Stromal cell of bone marrow (primary cell): ENCODE results near the gene PTPN6.

ENCODE experiments used
- DNase-seq: peaks from one replicate; pipeline ENCODE4 v3.0.0-alpha.2; 2012; ENCODE audit warnings: low read depth

Gene PTPN6

DNA sequence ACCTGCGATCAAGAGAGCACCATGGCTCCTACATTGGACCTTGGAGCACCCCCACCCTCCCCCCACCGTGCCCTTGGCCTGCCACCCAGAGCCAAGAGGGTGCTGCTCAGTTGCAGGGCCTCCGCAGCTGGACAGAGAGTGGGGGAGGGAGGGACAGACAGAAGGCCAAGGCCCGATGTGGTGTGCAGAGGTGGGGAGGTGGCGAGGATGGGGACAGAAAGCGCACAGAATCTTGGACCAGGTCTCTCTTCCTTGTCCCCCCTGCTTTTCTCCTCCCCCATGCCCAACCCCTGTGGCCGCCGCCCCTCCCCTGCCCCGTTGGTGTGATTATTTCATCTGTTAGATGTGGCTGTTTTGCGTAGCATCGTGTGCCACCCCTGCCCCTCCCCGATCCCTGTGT is 9.4 kb upstream of the PTPN6 start:
- DNase-seq: no peak

DNA sequence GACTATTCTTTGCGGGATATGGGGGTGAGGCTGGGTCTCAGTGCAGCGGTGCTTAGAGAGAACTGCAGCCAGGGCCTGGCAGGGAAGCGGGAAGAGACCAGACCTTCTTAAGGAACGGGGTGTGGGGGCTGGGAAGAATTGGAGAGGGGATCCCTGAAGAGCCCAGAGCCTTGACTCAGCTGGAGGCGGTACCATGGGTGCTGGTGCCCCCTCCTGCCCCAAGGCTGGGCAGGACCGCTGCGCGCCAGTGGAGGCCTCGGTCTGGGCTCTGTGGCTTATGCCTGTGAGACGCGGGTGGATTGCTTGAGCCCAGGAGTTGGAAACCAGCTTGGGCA is 8.9 kb upstream of the PTPN6 start:
- DNase-seq: no peak

DNA sequence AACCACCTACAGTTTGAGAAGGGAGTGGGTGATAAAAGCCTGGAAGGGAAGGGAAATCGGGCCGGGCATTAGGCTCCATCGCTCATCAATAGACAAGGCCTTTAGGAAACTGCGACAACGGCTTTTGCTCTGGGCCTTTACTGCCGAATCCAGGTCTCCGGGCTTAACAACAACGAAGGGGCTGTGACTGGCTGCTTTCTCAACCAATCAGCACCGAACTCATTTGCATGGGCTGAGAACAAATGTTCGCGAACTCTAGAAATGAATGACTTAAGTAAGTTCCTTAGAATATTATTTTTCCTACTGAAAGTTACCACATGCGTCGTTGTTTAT is 7.8 kb upstream of the PTPN6 start:
- peak; percentile 89 for DNase-seq

DNA sequence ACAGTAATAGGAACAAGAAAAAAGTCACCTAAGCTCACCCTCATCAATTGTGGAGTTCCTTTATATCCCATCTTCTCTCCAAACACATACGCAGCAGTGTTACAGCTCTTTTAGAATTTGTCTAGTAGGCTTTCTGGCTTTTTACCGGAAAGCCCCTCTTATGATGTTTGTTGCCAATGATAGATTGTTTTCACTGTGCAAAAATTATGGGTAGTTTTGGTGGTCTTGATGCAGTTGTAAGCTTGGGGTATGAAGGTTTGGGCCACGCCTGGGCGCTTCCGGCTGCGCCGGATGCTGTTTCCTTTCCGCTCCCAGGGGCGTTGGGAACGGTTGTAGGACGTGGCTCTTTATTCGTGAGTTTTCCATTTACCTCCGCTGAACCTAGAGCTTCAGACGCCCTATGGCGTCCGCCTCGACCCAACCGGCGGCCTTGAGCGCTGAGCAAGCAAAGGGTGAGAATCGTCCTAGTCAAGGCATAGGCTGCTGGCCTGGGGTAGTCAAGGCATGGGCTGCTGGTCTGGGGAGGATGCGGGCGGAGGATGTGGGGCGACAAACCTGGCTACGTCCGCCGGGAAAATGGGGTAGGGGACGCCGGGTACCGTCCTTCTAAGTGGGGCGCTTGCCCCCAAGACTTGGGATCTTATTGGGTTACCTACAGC is 7.3 kb upstream of the PTPN6 start, which contains the start of the genes C12orf57 and RNU7-1:
C12orf57 (plus strand) TSS at position 301 of the 659 bp plus-strand sequence; CDS start at position 401, 100 bp downstream.
RNU7-1 (plus strand) TSS at position 95 of the 659 bp plus-strand sequence.
- DNase-seq: peak; percentile 67

DNA sequence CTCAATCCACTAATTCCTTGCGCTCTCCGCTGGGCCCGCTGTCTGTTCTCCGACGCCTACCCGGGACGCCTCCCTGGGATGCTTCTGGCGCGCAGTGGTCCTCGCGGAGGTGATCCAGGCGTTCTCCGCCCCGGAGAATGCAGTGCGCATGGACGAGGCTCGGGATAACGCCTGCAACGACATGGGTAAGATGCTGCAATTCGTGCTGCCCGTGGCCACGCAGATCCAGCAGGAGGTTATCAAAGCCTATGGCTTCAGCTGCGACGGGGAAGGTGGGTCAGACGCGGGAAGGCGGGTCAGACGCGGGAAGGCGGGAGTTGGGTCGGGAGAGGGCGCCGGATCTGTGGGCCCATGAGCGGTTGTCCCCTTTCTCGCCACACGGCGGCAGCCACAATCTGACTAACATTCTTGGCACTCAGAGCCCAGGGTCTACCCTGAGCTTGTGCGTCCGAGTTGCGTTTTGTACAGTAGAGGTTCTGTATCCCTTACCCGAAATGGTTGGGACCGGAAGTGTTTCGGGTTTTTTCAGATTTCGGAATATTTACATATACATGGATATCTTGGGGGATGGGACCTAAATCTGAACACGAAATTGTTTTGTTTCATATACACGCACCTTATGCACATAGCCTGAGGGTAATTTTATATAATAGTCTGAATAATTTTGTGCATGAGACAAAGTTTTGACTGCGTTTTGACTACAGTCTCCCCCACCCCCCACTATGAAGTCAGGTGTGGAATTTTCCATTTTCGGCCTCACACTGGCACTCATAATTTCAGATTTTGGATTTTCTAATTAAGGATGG is 6.6 kb upstream of the PTPN6 start:
- DNase-seq: peak; percentile 84

DNA sequence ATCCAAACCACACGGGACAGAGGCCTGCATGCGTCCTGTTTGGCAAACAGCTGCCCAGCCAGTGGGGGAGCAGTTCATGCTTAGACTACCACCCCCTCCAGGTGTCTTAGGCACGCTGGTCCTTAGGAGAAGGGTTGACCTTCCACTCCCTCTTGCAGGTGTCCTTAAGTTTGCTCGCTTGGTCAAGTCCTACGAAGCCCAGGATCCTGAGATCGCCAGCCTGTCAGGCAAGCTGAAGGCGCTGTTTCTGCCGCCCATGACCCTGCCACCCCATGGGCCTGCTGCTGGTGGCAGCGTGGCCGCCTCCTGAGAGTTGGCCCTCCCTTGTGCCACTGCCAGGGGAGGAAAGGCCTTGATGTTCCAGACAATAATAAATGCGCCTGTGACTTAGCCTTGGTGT is 5.5 kb upstream of the PTPN6 start:
- no peak for DNase-seq

DNA sequence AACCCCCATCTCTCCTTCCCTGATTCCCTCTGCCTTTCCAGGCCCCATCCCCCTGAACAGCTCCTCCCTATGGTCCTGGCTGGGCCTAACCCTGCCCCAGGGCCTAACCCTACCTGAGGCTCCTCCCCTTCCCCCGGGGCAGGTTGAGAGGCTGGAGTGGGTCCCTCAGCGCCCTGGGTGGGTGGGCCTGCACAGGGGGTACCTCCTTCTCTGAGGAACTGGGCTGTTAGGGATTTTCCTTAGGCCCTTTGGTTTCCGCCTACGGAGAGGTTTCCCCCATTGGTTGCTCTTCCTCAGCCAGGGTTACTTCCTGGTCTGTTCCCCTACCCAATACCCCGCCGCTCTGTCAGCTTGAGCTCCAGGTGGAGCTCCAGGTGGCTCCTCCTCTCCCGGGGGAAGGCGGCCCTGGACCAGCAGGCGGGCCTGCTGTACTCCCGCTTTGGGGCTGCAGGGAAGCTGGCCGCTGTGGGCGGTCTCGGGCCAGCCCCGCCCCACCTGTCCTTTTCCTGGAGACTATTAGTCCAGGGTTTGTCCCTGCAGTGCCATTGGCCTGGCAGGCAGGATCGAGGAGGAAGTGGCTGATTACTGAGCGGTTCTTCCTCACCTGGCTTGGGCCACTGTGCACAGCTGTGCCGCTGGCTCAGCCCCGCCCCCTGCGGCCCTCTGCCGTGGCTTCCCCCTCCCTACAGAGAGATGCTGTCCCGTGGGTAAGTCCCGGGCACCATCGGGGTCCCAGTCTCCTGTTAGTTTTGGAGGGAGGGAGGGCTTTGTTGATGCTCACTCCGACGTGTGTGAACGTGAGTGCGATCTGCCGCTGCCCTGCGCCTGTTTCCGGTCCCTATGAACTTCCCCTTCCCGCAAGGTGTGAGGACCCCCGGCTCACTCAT is 4.9 kb upstream of the PTPN6 start:
- DNase-seq: no peak

DNA sequence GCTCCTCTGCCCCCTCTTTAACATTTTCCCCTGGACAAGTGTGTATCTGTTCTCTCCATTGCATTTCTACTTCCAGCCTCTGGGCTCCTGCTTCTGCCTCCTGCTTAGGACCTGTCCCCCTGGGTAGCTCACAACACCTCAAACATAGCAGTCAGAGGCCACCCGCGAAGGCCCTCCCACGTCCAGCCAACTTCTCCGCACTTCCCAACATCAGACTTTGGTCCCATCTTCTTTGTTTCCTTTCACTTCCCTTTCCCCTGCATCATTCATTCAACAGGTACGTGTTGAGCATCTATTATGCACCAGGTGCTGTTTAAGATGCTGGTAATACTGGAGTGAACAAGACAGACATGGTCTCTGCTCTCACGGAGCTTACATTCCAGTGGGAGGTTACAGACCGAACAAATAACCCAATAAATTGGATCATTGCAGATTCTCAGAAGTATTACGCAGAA is 4.2 kb upstream of the PTPN6 start:
- no peak for DNase-seq

DNA sequence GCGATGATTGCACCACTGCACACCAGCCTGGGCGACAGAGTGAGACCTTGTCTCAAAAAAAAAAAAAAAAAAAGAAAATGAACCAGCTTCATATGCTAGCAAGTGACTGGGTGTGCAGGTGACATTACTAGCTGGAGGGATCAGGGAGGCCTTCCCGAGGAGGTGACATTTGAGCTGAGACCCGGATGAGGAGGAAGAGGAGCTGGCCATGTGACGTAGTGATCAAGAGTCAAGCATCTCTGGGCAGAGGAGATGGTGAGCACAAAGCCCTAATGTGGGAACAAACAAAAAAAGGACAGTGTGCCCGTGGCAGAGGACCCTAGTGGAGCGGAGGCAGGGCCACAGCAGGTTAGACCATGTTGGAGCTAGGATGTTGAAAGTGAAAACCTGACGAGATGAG is 3.5 kb upstream of the PTPN6 start:
- no peak for DNase-seq

DNA sequence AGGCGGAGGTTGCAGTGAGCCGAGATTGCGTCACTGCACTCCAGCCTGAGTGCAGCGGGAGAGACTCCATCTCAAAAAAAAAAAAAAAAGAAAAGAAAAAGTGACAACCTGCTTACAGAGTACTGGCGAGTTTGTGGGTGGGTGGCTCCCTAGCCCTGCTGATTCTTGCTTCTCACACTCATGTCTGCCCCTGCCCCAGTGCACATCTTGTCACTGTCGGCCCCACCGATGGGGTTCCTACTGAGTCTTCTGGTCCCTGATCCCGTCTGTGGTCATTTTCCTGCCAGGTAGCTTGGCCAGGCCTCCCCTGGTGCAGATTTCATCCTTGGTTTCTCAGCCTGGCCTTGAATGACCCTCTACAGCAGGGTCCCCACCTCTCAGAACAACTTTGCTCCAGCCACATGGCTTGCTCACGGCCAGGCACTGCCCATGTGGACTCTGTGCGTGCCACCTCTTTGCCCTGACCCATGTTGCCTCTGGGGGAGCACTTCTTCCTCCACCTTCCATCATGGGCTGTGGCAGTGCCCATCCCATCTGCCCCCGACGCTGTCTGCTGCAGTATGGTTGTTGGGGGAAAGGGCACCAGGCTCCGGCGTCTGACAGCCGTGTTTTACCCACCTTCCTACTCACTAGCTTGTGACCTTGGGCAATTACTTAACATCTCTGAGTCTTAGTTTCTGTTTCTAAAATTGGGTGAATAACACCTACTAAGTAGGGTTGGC is 2.1 kb upstream of the PTPN6 start:
- no peak for DNase-seq

DNA sequence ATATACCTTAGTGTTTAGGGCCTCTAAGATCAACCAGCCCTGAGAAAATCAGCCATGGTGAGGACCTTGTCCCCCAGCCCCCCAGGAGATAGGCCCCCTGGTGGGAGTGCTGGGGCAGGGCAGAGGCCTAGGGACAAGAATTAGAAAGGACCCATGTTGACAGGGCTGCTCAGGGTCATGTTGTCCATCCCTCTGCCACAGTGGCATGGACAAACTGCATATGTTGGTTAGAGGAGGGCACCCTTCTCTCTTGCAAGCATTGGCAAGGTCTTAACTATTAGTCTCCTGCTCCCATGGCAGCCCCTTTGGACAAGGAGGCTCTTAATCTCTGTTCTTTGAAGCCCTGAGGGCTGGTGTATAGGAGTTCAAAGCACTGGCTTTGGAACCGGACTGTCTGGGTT is 755 bp upstream of the PTPN6 start:
- no peak for DNase-seq

DNA sequence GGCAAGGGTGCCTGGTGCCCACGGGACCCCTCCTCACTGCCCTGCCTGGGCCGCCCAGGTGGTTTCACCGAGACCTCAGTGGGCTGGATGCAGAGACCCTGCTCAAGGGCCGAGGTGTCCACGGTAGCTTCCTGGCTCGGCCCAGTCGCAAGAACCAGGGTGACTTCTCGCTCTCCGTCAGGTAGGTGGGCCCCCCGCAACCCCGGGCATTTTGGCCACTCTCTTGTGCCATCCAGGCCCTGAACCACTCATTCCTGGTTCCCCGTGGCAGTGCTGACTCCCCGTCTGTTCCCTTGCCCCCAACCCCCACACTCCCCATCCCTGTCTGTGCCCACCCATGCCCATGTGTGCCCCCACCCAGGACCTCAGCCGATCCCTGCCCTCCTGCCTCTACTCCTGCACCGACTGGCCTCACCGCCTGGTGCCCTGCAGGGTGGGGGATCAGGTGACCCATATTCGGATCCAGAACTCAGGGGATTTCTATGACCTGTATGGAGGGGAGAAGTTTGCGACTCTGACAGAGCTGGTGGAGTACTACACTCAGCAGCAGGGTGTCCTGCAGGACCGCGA is 480 bp downstream of the PTPN6 start:
- DNase-seq: no peak

DNA sequence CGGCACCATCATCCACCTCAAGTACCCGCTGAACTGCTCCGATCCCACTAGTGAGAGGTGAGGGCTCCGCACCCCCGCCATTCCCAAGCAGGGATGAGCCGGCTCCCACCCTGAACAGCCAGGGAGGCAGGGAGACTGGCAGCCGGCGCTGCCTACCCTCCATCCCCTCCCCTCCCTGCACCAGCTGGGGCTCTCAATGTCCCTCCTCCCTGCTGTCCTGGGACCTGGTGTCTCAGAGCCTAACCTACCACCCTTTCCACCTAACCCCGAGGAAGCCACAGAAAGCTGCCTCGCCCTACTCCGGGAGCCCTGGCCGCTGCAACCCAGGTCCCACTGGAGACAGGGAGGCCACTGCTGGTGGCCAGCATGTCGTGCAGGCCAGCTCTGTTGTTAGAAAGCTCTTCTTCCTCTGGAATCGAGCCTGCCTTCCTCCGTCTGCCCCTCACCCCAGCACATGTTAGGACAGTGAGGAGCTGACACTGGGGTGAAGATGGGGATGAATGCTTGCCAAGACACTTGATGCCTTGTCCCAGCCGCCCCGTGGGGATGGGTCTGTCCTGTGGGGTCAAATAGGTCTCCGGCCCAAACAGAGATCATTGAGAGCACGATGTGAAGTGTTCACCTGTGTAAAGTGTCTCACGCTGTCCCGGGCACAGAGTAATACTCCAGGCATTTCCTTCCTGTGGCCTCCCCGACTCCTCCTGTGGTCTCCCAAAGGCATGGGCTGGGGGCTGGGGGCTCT is 1.1 kb downstream of the PTPN6 start:
- DNase-seq: no peak

DNA sequence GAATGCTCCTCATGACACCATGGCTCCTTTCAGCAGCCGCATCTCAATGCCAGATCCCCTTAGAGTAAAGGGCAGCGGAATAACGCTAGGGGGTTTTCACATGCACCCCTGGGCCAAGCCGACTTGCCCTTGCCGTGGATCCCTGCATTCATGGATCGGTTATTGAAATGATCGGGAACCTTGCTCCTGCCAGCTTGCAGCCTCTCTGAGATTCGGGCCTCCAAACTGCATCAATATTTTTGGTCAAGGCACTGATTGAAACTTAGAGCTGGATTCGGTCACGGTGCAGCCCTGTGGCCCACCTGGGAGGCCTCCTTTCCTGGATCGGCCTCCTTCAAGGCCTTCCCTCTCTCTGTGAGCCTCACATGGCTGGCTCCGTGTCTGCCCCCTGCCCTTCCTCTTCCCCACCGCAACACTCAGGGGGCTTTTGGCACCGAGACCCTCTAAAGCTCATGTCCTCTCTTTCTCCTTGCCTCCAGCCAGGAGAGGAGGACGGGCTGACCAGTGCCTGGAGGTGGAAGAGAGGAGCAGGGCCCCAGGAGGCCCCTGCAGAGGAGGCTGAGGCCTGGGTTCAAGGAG is 1.8 kb downstream of the PTPN6 start:
- no peak for DNase-seq

DNA sequence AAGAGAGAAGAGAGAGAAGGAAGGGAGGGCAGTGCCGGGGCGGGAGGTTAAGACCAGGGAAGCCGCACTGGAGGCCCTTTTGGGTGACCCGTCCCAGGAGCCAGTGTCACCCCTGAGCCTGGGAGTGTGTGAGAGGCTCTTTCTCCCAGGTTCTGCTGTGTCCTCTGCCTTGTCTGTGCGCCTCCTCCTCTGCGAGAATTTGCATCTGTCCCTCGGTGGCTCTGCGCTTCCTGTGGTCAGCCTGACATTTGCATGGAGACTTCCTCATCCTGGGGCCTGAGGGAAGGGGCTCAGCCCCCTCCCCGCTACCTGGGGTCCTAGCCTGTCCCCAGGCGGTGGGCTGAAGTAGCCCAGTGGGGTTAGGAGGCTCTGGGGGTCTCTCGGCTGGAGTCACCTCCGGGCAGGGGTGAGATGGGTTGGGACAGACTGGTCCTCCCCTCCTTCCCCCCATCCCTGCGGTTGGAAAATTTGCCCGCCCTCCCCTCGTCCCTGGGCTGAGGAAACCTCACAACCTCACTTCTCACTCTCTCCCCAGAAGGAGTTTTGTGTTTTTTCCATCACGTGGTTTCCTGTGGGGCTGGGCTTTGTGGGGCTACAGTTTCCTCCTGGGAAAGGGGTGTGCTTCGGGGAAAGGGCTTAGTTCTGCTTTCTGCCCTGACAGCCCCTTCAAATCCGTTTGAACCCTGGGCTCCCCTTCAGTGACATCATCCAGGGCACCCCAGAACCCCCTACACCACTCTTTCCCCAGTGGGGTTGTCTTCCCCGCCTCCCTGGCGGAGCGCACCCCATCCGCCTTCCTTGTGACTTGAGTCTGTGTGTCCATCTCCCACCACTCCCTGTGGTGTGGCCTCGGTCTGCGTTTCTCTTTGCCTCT is 2.5 kb downstream of the PTPN6 start:
- DNase-seq: peak; percentile 80

DNA sequence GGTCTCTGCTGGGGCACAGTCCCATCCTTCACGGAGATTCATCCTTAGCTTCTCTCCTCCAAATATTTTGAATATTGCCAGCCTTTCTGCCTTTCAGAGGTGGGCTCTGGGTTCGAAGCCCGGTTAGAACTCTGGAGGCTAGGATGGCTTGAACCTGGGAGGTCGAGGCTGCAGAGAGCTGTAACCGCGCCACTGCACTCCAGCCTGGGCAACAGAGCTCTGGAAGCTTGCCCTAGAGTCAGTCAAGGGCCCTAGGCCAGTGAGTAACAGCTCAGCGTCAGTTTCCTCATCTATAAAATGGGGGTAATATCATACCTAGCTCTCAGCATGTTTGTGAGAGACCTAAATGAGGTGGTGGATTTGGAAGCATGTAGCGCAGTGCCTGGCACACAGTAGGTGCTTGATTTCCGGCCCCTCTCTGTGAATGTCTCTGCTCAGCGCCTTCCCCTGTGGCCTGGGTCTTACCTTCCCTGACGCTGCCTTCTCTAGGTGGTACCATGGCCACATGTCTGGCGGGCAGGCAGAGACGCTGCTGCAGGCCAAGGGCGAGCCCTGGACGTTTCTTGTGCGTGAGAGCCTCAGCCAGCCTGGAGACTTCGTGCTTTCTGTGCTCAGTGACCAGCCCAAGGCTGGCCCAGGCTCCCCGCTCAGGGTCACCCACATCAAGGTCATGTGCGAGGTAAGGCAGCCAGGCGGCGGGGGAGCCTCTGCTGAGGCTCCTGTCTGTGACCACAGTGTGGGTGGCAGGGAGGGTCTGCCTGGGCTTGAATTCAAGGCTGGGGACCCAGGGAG is 3.4 kb downstream of the PTPN6 start:
- no peak for DNase-seq

DNA sequence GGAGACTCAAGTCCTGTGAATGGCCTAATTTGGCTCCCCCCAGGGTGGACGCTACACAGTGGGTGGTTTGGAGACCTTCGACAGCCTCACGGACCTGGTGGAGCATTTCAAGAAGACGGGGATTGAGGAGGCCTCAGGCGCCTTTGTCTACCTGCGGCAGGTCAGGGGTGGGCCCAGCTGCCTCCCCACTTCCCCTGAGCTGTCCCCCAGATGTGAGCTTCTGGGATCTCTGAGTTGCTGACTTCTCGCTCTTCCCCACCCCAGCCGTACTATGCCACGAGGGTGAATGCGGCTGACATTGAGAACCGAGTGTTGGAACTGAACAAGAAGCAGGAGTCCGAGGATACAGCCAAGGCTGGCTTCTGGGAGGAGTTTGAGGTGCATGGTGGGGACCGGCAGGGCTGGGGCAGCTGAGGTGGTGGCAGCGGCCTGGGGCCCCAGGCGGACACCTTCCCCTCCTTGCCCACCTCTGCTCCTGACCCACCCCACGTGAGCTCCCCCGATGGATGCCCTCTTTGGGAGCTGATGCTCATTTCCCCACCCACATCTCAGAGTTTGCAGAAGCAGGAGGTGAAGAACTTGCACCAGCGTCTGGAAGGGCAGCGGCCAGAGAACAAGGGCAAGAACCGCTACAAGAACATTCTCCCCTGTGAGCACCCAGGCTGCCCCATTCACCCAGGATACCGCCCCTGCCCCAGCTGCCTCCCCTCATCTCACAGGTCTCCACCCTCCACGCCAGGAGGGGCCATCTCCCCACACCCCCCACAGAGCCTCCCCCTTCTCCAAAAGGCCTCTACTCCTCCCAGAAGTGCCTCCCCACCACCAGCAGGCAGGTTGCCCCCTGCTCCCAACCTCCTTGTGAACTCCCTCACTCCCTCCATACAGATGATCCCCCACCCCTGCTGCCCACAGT is 4.2 kb downstream of the PTPN6 start:
- DNase-seq: no peak
